Psoas muscle (tissue), 8 donors: ENCODE results near the gene NPIPB2. TPM values are rescaled to one million over a fixed set of nuclear protein-coding genes. Genes with fewer than 3 reads are reported as not detected.

Experiments used
- ATAC-seq, 4 donors: fragments of 200-7000 bp; cut with Tn5 transposase; one replicate each; pipeline ENCODE4 v1.9.1; 2020; ENCODE audit warnings: moderate library complexity in 3 of 4, mild to moderate bottlenecking in 2 of 4
- DNase-seq, 2 donors: peaks; one replicate each; pipeline ENCODE4 v3.0.0-alpha.2; 2020
- H3K27ac ChIP-seq: fragments of 200-600 bp; one replicate; pipeline ENCODE4 v1.8.0; 2022
- H3K27me3 ChIP-seq, 3 donors: fragments of 200-600 bp in 1 of 3; one replicate each; pipeline versions ENCODE4 v1.6.1 to v1.8.0; 2013 to 2022; ENCODE audit warnings: low read length in 2 of 3, mild to moderate bottlenecking in 2 of 3, moderate library complexity in 1 of 3; ENCODE audit not compliant: insufficient read depth in 3 of 3
- H3K36me3 ChIP-seq, 2 donors: fragments of 200-600 bp in 1 of 2; one replicate each; pipeline versions ENCODE4 v1.6.1 to v1.8.0; 2013 to 2022; ENCODE audit warnings: low read depth in 1 of 2, mild to moderate bottlenecking in 1 of 2, moderate library complexity in 1 of 2; ENCODE audit not compliant: insufficient read depth in 1 of 2
- H3K4me1 ChIP-seq: fragments of 200-600 bp; one replicate; pipeline ENCODE4 v1.8.0; 2022
- H3K4me3 ChIP-seq: fragments of 200-600 bp; one replicate; pipeline ENCODE4 v1.8.0; 2022; ENCODE audit warnings: mild to moderate bottlenecking
- H3K9me3 ChIP-seq: fragments of 200-600 bp; one replicate; pipeline ENCODE4 v1.8.0; 2022
- WGBS, 3 donors: extraction: QIAGEN DNeasy Blood & Tissue Kit; methylation state at CpG; one replicate each; pipeline versions ENCODE4 v1.1.6 to v1.1.7; 2013; 5-methylcytosine and 5-hydroxymethylcytosine counted together
- intact Hi-C, 2 donors: fragments of 100-400 bp; cut with DNase I; formaldehyde crosslinking; loops; one replicate each; pipeline versions ENCODE4 v1.11.0 to v1.14.2; 2022
- polyA plus RNA-seq, 3 donors: library from polyadenylated mRNA; stranded (reverse); fragments of 200-250 nt; gene quantifications; one replicate each; pipeline ENCODE4 v1.2.3, GENCODE V29; 2013
- total RNA-seq, 4 donors: library from RNA; stranded (reverse); fragmentation: NEBNext Ultra II Directional in 2 of 4; extraction: Animal tissue kit (Norgen Biotek cat#: 25700) in 2 of 4; gene quantifications; one replicate each; pipeline versions ENCODE4 v1.2.1 to v1.2.4, GENCODE V29; 2021 to 2023
- TF ChIP-seq, protein P1 (sequence below): fragments of 200-600 bp; IDR thresholded peaks from one replicate; pipeline ENCODE4 v1.8.0; 2022; ENCODE audit warnings: antibody characterized with exemption
- donor health status: healthy with polysubstance abuse.
- donor health status: DM: no; HTN: no; CAD: no; lungs with moderate emphysema.
- donor health status: Bipolar disorder and iron deficiency.
- donor health status: healthy.
- donor health status: DM: yes; HTN: yes; CAD: no.
- donor health status: DM: no; HTN: no; CAD: no.
- donor health status: DM: no; HTN: no; CAD: no.
- donor health status: DM: yes; HTN: yes; CAD: no.

Gene NPIPB2
- total and polyA plus RNA-seq, 7 donors: 1.7 to 5.6 (median 2.7) TPM; not detected in 2

DNA sequence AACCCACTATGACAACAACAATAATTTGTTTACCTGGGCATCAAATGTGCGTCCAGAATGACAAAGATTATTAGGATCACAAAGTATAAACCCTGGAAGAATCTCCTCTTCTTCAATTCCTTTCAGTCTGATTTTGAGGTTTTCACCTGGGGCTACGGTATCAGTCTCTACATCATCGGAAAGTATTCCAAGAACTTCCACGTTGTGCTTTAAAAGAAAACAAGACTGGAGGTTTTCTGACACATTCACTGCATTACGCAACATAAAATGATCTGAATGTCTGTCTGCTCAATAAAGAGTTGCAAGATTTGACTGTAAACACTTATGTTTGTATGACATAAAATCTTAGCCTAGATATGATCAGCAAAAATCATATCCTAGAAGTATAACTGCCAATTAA lies 64.5 kb downstream of the NPIPB2 start:
- peaks cover 4 to 99% of the 10 kb centered on the region in 2 donors for H3K36me3 ChIP-seq
- no peak overlapping the region for H3K4me3 ChIP-seq
- DNase-seq: no peak
- H3K9me3 ChIP-seq: no peaks in the 10 kb centered on the region
- no peaks in the 10 kb centered on the region for H3K27me3 ChIP-seq
- intact Hi-C loops: no loop called here
- no peaks in the 10 kb centered on the region for H3K4me1 ChIP-seq
- TF ChIP-seq, protein P1, sequence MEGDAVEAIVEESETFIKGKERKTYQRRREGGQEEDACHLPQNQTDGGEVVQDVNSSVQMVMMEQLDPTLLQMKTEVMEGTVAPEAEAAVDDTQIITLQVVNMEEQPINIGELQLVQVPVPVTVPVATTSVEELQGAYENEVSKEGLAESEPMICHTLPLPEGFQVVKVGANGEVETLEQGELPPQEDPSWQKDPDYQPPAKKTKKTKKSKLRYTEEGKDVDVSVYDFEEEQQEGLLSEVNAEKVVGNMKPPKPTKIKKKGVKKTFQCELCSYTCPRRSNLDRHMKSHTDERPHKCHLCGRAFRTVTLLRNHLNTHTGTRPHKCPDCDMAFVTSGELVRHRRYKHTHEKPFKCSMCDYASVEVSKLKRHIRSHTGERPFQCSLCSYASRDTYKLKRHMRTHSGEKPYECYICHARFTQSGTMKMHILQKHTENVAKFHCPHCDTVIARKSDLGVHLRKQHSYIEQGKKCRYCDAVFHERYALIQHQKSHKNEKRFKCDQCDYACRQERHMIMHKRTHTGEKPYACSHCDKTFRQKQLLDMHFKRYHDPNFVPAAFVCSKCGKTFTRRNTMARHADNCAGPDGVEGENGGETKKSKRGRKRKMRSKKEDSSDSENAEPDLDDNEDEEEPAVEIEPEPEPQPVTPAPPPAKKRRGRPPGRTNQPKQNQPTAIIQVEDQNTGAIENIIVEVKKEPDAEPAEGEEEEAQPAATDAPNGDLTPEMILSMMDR: no peak
- ATAC-seq: no peak
- WGBS, 3 donors: 84 to 88% (median 87%) methylated on average over 5 of the region's 5 CpGs
- H3K27ac ChIP-seq: no peak overlapping the region

Other genes starting within 250 kb of the NPIPB2 start
- gene TXNDC11, start 199.2 kb downstream of the NPIPB2 start, total RNA-seq: 10 to 100 TPM; 21.3 to 37.2 (median 33.5) TPM
- 10 to 100 TPM; 38.8 to 49.1 (median 40.5) TPM for gene TXNDC11, start 199.2 kb downstream of the NPIPB2 start, polyA plus RNA-seq
- 10 to 100 TPM; 23.4 to 69.6 (median 40.0) TPM for gene ZC3H7A, start 144.8 kb downstream of the NPIPB2 start, total RNA-seq
- gene ZC3H7A, start 144.8 kb downstream of the NPIPB2 start, polyA plus RNA-seq: 10 to 100 TPM; 11.7 to 30.7 (median 19.7) TPM
- gene RSL1D1, start 90.5 kb downstream of the NPIPB2 start, total RNA-seq: 100 to 1,000 TPM; 197 to 271 (median 256) TPM
- gene RSL1D1, start 90.5 kb downstream of the NPIPB2 start, polyA plus RNA-seq: 100 to 1,000 TPM; 197 to 249 (median 202) TPM
- gene GSPT1, start 26.1 kb downstream of the NPIPB2 start, total RNA-seq: 100 to 1,000 TPM; 106 to 202 (median 176) TPM
- gene GSPT1, start 26.1 kb downstream of the NPIPB2 start, polyA plus RNA-seq: 100 to 1,000 TPM in 2 of 3 donors, 10 to 100 TPM in 1; 89.2 to 259 (median 184) TPM
- not detected for gene TNFRSF17, start 23.2 kb upstream of the NPIPB2 start, total RNA-seq
- gene TNFRSF17, start 23.2 kb upstream of the NPIPB2 start, polyA plus RNA-seq: under 1 TPM in 2 of 3 donors, not detected in 1; 0.08 to 0.13 TPM
- gene SNX29, start 34.7 kb upstream of the NPIPB2 start, total RNA-seq: 10 to 100 TPM; 10.8 to 17.4 (median 14.5) TPM
- 1 to 10 TPM; 2.6 to 6.7 (median 3.3) TPM for gene SNX29, start 34.7 kb upstream of the NPIPB2 start, polyA plus RNA-seq